HUES64 (cell line): ENCODE data around the gene D2HGDH.
A peak's percentile ranks its signal among the peaks of the same experiment; 100 is the strongest.

Experiments
- H3K27ac ChIP-seq: 2 replicates; pipeline ENCODE4 v1.7.0; 2013; ENCODE audit warnings: low read depth, low read length, inconsistent platforms
- H3K27me3 ChIP-seq: 2 replicates; pipeline ENCODE4 v1.6.1; 2013; ENCODE audit warnings: mild to moderate bottlenecking, low read length; ENCODE audit not compliant: insufficient read depth
- H3K36me3 ChIP-seq: 2 replicates; pipeline ENCODE4 v1.6.1; 2013; ENCODE audit warnings: mild to moderate bottlenecking, low read length; ENCODE audit not compliant: insufficient read depth
- H3K4me1 ChIP-seq: 2 replicates; pipeline ENCODE4 v1.6.1; 2013; ENCODE audit warnings: mild to moderate bottlenecking, low read length, moderate library complexity; ENCODE audit not compliant: insufficient read depth
- H3K4me3 ChIP-seq: 2 replicates; pipeline ENCODE4 v1.5.1; 2013; ENCODE audit warnings: mild to moderate bottlenecking, low read length, moderate library complexity
- H3K9ac ChIP-seq: 2 replicates; pipeline ENCODE4 v1.6.1; 2013; ENCODE audit warnings: mild to moderate bottlenecking, low read depth, low read length
- H3K9me3 ChIP-seq: 2 replicates; pipeline ENCODE4 v1.6.1; 2013; ENCODE audit warnings: low read depth, low read length; ENCODE audit not compliant: insufficient read depth
- WGBS: fragments of 150-250, 120-280 bp; methylation state at CpG from one replicate; pipeline ENCODE4 v1.1.7; 2013; ENCODE audit warnings: missing lambda C conversion rate; 5-methylcytosine and 5-hydroxymethylcytosine counted together

The D2HGDH gene

DNA sequence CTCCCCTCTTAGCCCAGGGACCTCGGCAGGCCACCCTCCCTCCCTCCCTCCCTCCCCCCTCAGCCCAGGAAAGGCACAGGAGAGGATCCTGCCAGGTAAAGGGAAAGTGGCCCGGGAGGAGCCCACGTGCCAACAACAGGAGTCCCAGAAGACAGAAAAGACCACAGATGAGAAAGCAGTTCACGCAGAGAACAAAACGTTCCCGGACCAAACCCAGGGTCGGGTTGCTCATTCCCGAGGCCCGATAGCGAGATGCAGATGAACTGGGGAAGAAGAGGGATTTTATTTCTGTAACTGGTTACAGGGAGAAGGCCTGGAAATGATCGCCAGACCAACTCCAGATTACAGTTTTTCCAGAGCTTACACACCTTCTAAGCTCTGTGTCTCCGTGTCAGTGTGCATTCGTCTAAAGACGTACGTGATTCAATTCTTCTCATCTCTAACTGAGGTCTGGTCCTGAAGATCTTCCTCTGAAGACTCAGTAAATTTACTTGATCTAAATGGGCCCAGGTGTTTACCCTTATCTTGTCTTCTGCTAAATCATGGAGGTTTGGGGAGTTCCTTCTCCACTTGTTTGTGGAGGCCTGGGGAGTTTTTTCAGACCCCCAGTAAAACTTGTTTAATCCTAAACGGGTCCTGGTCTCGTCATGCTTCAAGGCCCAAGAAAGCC lies 73.8 kb downstream of the D2HGDH start:
- H3K4me3 ChIP-seq: no peak overlapping the region
- H3K9ac ChIP-seq: peak overlapping the region; percentile 26; the same call in 1 of the 2 replicates
- H3K36me3 ChIP-seq: no peaks in the 10 kb centered on the region
- 46% methylated on average over 16 of the region's 17 CpGs for WGBS
- H3K27ac ChIP-seq: 0 out of 2 replicates have a peak overlapping the region, but pooled peaks have one; percentile 14
- peaks cover 18% of the 10 kb centered on the region for H3K27me3 ChIP-seq
- peaks cover 18% of the 10 kb centered on the region for H3K4me1 ChIP-seq
- no peaks in the 10 kb centered on the region for H3K9me3 ChIP-seq

DNA sequence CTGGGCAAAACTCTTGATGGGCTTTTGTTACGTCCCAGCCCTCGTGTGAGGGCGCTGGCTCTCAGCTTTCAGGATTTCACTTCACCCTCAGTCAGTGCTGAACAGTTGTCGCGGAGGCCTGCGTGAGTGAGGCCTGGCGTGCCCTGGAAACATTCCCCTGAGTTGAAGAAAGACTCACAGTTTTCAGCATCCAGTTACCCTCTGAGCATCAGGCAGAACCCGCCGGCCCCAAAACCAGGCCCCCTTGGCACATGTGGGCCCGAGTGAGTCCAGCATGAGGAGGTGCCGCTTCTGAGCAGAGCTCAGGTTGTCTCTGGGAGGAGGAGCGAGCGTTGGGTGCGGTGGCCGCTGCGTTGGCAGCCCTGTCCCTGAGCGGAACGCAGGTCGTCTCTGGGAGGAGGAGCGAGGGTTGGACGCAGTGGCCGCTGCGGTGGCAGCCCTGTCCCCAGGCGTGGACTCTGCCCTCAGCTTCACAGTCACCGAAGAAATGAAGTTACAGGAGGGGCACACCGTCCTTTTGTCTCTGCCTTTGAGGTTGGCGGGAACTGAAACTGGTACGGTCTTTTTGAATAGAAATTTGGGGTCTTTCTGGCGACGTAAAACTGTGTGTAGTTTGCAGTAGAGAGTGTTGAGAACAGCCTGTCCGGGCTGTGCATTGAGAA lies 74.4 kb downstream of the D2HGDH start, which contains the start of gene NEU4:
TSS of gene NEU4 (plus strand) at position 473 of the 662 bp plus-strand sequence. CDS start 5,292 bp downstream, outside the sequence.
- Histone ChIP-seq H3K27me3 (peaks cover 11% of the 10 kb centered on the region), H3K27ac (0 out of 2 replicates have a peak within 1 kb of the TSS, but pooled peaks have one; percentile 14), H3K9me3 (no peaks in the 10 kb centered on the region), H3K9ac (peak within 1 kb of the TSS; percentile 26; the same call in 1 of the 2 replicates), H3K36me3 (no peaks in the 10 kb centered on the region), H3K4me1 (peaks cover 18% of the 10 kb centered on the region), H3K4me3 (no peak within 1 kb of the TSS)
- 81% methylated on average over 31 of the region's 31 CpGs for WGBS

DNA sequence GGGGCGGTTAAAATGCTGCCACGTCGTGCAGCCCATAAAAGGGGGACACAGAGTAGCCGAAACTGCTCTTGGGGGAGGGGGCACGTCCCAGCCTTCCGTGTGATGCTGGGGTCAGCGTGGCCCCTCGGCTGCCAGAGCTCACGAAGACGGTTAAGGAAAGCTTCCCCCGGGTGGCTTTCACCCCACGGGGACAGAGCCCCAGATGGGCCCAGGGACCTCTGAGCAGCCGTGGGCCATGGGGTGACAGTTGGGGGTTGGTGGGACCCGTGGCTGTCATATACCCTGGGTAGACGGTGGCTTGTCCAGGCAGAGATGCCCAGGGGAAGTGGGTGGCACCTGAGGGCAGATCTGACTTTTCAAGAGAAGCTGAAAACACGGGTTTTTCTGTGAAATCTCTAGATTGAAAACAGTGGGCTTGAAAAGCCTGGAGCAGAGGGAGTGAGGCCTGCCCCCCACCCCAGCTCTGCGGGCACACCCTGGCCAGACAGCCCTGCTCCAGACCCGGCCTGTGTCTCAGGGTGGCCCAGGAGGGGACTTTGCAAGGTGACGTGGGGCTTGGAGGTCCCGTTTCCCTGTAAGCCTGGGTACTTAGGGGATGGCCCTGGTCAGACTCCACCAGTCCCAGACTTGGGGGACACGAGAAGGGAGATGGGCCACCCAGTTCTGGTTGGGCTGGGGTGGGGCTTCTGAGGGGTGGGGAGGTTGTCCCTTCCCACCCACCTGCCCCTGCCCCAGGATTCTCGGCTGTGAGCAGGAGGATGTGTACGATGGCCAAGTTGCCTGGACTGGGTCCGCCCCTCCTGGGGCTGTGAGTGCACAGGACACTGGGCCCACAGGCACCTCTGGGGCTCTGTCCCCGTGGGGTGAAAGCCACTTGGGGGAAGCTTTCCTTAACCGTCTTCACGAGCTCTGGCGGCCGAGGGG lies 75.2 kb downstream of the D2HGDH start:
- Histone ChIP-seq H3K4me1 (peaks cover 12% of the 10 kb centered on the region), H3K36me3 (no peaks in the 10 kb centered on the region), H3K27me3 (peaks cover 3% of the 10 kb centered on the region), H3K27ac (no peak overlapping the region), H3K4me3 (no peak overlapping the region), H3K9ac (no peak overlapping the region), H3K9me3 (no peaks in the 10 kb centered on the region)
- WGBS: 86% methylated on average over 29 of the region's 29 CpGs

DNA sequence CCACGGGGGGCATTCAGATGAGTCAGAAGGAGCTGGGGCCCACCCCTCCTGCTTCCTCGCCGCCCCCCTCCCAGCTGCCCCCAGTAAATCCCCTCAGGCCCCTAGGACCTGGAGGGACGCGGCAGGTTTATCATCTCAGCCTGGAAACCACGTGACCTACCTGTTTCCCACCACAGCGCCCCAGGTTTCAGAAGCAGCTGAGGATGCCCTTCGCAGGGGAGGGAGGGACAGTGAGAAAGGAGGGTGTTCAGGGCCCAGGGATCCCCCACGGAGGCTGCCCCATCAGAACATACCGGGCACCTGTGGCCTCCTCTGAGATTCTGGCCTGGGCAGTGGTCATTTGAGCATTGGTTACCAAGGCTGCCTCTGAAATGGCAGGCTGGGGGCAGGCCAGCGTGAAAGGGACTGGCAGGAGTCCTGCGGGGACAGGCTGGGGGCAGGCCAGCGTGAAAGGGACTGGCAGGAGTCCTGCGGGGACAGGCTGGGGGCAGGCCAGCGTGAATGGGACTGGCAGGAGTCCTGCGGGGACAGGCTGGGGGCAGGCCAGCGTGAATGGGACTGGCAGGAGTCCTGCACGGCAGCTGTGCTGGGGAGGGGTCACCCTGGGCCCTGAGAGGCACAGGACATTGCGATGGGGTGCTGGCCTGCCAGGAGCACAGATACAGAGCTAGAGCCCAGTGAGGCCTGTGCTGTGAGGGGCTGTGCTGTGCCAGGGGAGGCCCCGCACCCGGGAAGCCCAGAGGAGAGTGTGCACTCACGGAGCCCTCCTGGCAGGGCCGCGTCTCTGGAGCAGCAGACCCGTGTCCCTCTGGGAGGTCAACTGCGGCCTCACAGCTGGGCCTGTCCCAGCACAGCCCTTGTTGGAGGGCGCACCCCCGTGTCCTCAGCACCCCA lies 76.1 kb downstream of the D2HGDH start:
- Histone ChIP-seq H3K4me3 (no peak overlapping the region), H3K36me3 (no peaks in the 10 kb centered on the region), H3K4me1 (peaks cover 9% of the 10 kb centered on the region), H3K9ac (no peak overlapping the region), H3K27ac (no peak overlapping the region), H3K27me3 (no peaks in the 10 kb centered on the region), H3K9me3 (no peaks in the 10 kb centered on the region)
- 81% methylated on average over 28 of the region's 28 CpGs for WGBS

DNA sequence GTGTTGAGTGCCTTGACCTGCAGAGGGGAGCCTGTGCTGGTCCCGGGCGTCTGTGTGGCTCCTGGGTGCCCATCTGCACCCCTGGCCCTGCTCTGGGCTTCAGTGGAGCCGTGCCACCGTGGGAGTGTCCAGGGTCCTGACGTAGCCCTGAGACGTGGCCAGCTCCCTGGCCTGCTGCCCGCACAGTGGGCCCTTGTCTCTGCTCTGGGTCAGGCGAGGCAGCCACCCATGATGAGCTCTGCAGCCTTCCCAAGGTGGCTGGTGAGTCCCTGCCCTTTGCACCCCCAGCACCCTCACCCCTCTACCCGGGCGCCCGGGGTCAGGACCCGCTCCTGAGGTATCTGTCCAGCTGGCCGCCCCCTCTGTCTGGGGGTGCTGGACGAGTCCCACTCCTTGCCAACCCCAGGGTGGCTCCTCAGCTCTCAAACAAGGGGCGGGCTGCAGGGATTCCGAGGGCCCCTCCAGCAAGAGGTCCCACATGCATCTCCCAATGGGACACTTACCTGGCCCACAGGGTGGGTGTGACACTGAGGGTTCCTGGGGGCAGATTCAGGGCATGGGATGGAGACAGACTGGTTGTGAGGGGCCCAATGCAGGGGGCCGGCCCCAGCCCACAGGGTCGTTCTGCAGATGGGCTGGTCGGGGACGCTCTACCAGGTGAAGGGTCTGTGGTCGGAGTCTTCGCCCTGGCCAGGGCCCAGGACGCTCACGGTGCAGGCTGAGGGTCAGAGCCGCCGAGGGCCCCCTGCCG lies 76.9 kb downstream of the D2HGDH start:
- no peak overlapping the region for H3K27ac ChIP-seq
- no peak overlapping the region for H3K4me3 ChIP-seq
- peaks cover 9% of the 10 kb centered on the region for H3K4me1 ChIP-seq
- no peaks in the 10 kb centered on the region for H3K27me3 ChIP-seq
- no peak overlapping the region for H3K9ac ChIP-seq
- H3K36me3 ChIP-seq: no peaks in the 10 kb centered on the region
- no peaks in the 10 kb centered on the region for H3K9me3 ChIP-seq
- WGBS: 94% methylated on average over 27 of the region's 27 CpGs

DNA sequence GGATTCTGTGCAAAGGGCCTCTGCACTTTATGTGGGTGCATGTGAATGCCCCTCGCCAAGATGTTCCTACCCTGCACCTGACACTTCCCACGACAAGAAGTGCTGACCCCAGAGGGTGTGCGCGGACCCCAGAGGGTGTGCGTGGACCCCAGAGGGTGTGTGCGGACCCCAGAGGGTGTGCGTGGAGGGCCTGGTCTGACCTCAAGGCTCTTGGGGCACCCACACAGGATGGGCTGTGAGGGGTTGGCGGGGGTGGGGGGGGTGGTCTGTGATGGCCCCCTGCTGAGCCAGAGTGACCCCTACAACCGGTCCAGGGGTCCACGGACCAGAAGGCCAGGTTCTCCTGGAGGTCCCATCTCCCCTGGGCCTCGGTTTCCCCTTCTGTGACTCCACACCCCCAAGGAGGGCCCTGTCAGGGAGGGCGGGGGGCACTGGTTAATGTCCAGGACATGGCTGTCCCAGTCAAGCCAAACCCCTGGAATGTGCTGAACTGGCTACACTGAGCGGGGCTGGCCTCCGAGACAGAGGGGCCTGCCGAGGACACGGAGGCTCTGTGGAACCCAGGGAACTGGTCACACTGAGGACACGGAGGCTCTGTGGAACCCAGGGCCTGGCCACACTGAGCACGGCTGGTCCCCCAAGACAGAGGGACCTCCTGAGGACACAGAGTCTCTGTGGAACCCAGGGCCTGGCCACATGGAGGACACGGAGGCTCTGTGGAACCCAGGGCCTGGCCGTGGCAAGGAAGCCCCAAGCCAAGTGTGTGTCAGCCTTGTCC lies 77.7 kb downstream of the D2HGDH start:
- no peak overlapping the region for H3K9ac ChIP-seq
- no peaks in the 10 kb centered on the region for H3K9me3 ChIP-seq
- no peaks in the 10 kb centered on the region for H3K27me3 ChIP-seq
- 90% methylated on average over 20 of the region's 20 CpGs for WGBS
- H3K4me1 ChIP-seq: peaks cover 9% of the 10 kb centered on the region
- no peaks in the 10 kb centered on the region for H3K36me3 ChIP-seq
- H3K27ac ChIP-seq: no peak overlapping the region
- no peak overlapping the region for H3K4me3 ChIP-seq

DNA sequence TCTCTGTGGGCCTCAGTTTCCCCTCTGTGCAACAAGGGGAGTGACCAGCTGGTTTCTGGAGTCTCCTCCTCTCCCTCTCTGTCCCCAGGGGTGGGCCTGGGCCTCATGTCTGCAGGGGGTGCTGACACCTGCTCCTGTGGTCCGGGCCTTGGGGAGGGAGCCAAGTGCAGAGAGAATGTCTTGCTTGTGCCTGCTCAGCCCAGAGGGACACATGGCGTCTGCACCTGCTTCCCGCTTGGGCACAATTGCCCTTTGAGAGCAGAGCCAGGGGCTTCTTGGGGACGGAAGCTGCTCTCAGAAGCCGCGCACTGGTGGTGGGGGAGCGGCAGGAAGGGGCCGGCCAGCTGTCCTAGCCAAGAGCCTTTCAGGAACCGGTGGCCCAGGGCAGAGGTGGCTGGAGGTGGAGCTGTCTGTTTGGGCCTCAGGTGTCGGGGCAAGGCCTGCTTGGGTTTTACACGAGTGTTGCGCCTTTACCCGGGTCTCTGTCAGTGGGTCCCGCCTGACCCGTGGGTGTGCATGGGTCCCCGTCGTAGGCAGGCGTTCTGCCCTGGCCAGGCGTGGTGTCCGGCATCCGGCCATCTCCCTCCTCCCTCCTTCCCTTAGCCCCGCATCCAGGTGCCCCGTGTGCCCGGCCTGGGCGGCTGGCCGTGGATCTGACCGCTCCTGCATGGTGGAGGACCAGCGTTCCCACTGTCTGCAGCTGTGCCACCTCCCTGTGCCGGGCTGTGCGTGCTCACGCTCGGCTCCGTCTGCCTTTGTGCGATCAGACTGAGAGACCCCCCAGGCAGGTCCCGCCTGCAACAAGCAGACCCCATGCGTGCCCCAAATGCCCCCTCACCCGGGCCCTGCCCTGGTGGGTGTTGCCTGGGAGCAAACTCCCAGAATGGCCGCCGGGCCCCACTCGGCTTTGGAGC lies 78.6 kb downstream of the D2HGDH start:
- no peaks in the 10 kb centered on the region for H3K27me3 ChIP-seq
- H3K36me3 ChIP-seq: no peaks in the 10 kb centered on the region
- H3K27ac ChIP-seq: no peak overlapping the region
- peaks cover 9% of the 10 kb centered on the region for H3K4me1 ChIP-seq
- no peaks in the 10 kb centered on the region for H3K9me3 ChIP-seq
- 93% methylated on average over 40 of the region's 40 CpGs for WGBS
- H3K9ac ChIP-seq: no peak overlapping the region
- H3K4me3 ChIP-seq: no peak overlapping the region

DNA sequence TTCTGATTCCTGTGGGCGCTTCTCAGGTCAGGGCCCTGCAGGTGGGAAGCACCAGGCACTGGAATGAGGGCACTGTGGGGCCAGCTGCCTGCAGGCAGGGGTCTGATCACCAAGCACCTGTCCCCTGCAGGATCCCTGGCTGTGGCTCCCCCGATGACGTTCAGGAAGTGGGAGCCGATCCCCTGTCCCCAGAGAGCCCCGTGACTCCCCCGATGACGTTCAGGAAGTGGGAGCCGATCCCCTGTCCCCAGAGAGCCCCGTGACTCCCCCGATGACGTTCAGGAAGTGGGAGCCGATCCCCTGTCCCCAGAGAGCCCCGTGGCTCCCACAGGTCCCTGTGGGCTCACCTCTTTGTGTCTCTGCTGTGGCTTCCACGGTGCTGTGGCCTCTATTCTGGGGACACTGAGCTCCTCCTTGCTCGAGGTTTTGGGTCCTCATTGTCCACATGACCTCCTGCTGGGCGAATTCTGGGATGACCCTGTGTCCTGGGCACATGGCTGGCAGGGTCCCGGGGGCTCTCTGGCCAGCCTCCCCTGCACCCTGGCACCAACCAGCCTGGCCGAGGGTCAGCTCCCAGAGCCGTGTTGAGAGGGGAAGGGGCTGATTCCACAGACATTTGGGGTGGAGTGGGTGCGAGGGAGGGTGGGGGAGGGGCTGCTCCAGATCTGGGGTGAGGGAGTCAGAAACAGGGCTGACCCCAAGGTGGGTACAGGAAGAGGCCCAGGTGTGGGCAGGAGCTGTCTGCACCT lies 79.4 kb downstream of the D2HGDH start:
- Histone ChIP-seq H3K4me3 (no peak overlapping the region), H3K27me3 (no peaks in the 10 kb centered on the region), H3K9me3 (no peaks in the 10 kb centered on the region), H3K4me1 (peaks cover under 1% of the 10 kb centered on the region; the same call in 1 of the 2 replicates), H3K27ac (no peak overlapping the region), H3K9ac (no peak overlapping the region), H3K36me3 (no peaks in the 10 kb centered on the region)
- 85% methylated on average over 20 of the region's 20 CpGs for WGBS
